ENCODE results near the gene M1AP. TPM values are rescaled to one million over a fixed set of nuclear protein-coding genes. Genes with fewer than 3 reads are reported as not detected.
"Not testable (repeated sequence)": the region's sequence is repeated elsewhere in the genome, so short reads cannot be mapped to it uniquely, and the experiment has no call there.

Gene M1AP
- total and polyA plus RNA-seq, 11 donors = 0.07 to 0.88 (median 0.21) TPM; not detected in 6

- no peaks in the 10 kb centered on the region for H3K4me1 ChIP-seq
- 85 to 93% (median 87%) methylated on average over 2 of the region's 2 CpGs for WGBS, 4 donors
- H3K36me3 ChIP-seq = no peaks in the 10 kb centered on the region
- H3K9me3 ChIP-seq = no peaks in the 10 kb centered on the region
- intact Hi-C loops (cut with DNase I) = no loop called here
- TF ChIP-seq POLR2A (IDR thresholded peaks at IDR 0.05) = no peak
- no peak for TF ChIP-seq CTCF (IDR thresholded peaks at IDR 0.05)
- peaks cover 0 to 24% (median 0%) of the 10 kb centered on the region in 9 donors for H3K27me3 ChIP-seq
- no peak overlapping the region for H3K27ac ChIP-seq
- ATAC-seq = no peak
- no peak for DNase-seq
- no peak overlapping the region for H3K4me3 ChIP-seq
Observed at GRCh38 chr2:74639550-74639949, 8.6 kb downstream of the M1AP start.

GRCh38 chr2:74632939-74633312, 15.2 kb downstream of the M1AP start:
- Histone ChIP-seq H3K27me3 (no peaks in the 10 kb centered on the region), H3K9me3 (no peaks in the 10 kb centered on the region), H3K27ac (peak overlapping the region in 3 of 12 donors; percentile 4 to 32 (median 18)), H3K4me3 (no peak overlapping the region), H3K36me3 (no peaks in the 10 kb centered on the region), H3K4me1 (no peaks in the 10 kb centered on the region)
- DNase-seq (no peak), ATAC-seq (peak in 1 of 4 donors; percentile 72)
- TF ChIP-seq CTCF (IDR thresholded peaks at IDR 0.05) (no peak), POLR2A (IDR thresholded peaks at IDR 0.05) (no peak)
- intact Hi-C loops (cut with DNase I) = no loop called here

- intact Hi-C loops (cut with DNase I) = no loop called here
- ATAC-seq = peak in 2 of 4 donors; percentile 22 to 76
- H3K27ac ChIP-seq = peak overlapping the region in 3 of 12 donors; percentile 4 to 32 (median 18)
Observed at GRCh38 chr2:74632209-74632938, 15.8 kb downstream of the M1AP start.

GRCh38 chr2:74630454-74630853, 17.7 kb downstream of the M1AP start:
- ATAC-seq; H3K27ac ChIP-seq; intact Hi-C loops (cut with DNase I); DNase-seq; H3K36me3 ChIP-seq; H3K4me1 ChIP-seq; H3K27me3 ChIP-seq; H3K9me3 ChIP-seq; H3K4me3 ChIP-seq: not testable (repeated sequence)
- 96 to 100% (median 96%) methylated on average over 3 of the region's 3 CpGs for WGBS, 4 donors

More at GRCh38 chr2:74632209-74632938, 15.8 kb downstream of the M1AP start:
- no peaks in the 10 kb centered on the region for H3K4me1 ChIP-seq
- no peaks in the 10 kb centered on the region for H3K27me3 ChIP-seq
- 74 to 80% (median 78%) methylated on average over 3 of the region's 3 CpGs for WGBS, 4 donors
- TF ChIP-seq CTCF (IDR thresholded peaks at IDR 0.05) (no peak), POLR2A (IDR thresholded peaks at IDR 0.05) (no peak)
- no peaks in the 10 kb centered on the region for H3K9me3 ChIP-seq
- no peak overlapping the region for H3K4me3 ChIP-seq
- no peaks in the 10 kb centered on the region for H3K36me3 ChIP-seq
- DNase-seq = no peak

Measured in heart left ventricle (tissue), 16 donors.